ENCODE results near the gene GOLGA2. TPM values are rescaled to one million over a fixed set of nuclear protein-coding genes. Genes with fewer than 3 reads are reported as not detected.

GOLGA2 gene
- total RNA-seq, 1 experiment from 2014 or later = 51.0 TPM

GRCh38 chr9:128226412-128226801 is 49.4 kb downstream of the GOLGA2 start:
- Mint-ChIP-seq H3K9me3 (no peaks in the 10 kb centered on the region), H3K27ac (no peak overlapping the region), H3K4me1 (no peaks in the 10 kb centered on the region; a peak in 1 of 4 replicates), H3K36me3 (ENCODE audit: insufficient read depth in 1 of 3, low read depth in 3 of 3) (peaks cover 11 to 25% (median 16%) of the 10 kb centered on the region in 3 experiments), H3K4me3 (no peak overlapping the region), H3K27me3 (ENCODE audit: low read depth) (no peaks in the 10 kb centered on the region)
- Histone ChIP-seq H3K4me1 (ENCODE audit: insufficient read depth, low read length) (no peaks in the 10 kb centered on the region), H2BK12ac (ENCODE audit: insufficient read length, low read depth, low read length) (no peak overlapping the region), H2BK15ac (ENCODE audit: low read depth, low read length) (no peak overlapping the region), H2BK120ac (ENCODE audit: low read depth, low read length, poor library complexity, severe bottlenecking) (no peak overlapping the region), H3K23ac (ENCODE audit: insufficient read length, low read depth, low read length) (no peak overlapping the region), H3K23me2 (ENCODE audit: insufficient read length, low read depth, low read length, poor library complexity, severe bottlenecking) (no peaks in the 10 kb centered on the region), H3K27me3 (ENCODE audit: insufficient read depth, low read length) (no peaks in the 10 kb centered on the region), H3K79me2 (ENCODE audit: insufficient read depth, low read length) (no peaks in the 10 kb centered on the region), H3K27ac (ENCODE audit: insufficient read length, low read depth, low read length) (no peak overlapping the region), H3K4me2 (ENCODE audit: insufficient read depth, insufficient read length, low read length) (no peak overlapping the region), H3K4ac (ENCODE audit: low read depth, low read length) (no peak overlapping the region), H3K79me1 (ENCODE audit: insufficient read depth, low read depth, low read length, poor library complexity, severe bottlenecking) (no peaks in the 10 kb centered on the region), H3T11ph (ENCODE audit: low read length) (no peak overlapping the region), H2BK5ac (ENCODE audit: insufficient read length, low read length) (no peak overlapping the region), H4K8ac (replicated peaks; ENCODE audit: insufficient read length, low read depth, low read length) (no peak overlapping the region), H3K9ac (ENCODE audit: extremely low read depth, insufficient read length, low read length) (no peak overlapping the region), H3K14ac (ENCODE audit: insufficient read depth, low read length) (no peak overlapping the region), H4K91ac (ENCODE audit: insufficient read length, low read depth, low read length) (no peak overlapping the region), H4K20me1 (ENCODE audit: control insufficient read depth, insufficient read depth, insufficient read length) (no peaks in the 10 kb centered on the region), H2AK5ac (ENCODE audit: insufficient read length, low read length) (no peak overlapping the region), H3K9me3 (ENCODE audit: control insufficient read depth, low read depth, low read length) (no peaks in the 10 kb centered on the region), H3K18ac (ENCODE audit: insufficient read length, low read depth, low read length) (no peak overlapping the region), H4K5ac (ENCODE audit: insufficient read length, low read depth, low read length) (no peak overlapping the region), H2AFZ (ENCODE audit: low read length) (no peak overlapping the region), H3K56ac (ENCODE audit: insufficient read length, low read depth, low read length) (no peak overlapping the region), H2BK20ac (ENCODE audit: low read depth, low read length, poor library complexity, severe bottlenecking) (no peak overlapping the region)
- DNase-seq = no peak
- WGBS (ENCODE audit: extremely low coverage, insufficient read length, low lambda C conversion rate) = no CpG with 5 or more reads among the region's 5 CpGs
- no peak for TF ChIP-seq CTCF (conservative IDR thresholded peaks at IDR 0.05)
